Astrocyte of the cerebellum (primary cell): ENCODE measurements around the gene SLC24A4.
"Not testable (repeated sequence)": the region's sequence is repeated elsewhere in the genome, so short reads cannot be mapped to it uniquely, and the experiment has no call there.

Source experiments
- DNase-seq: peaks from one replicate; pipeline ENCODE4 v3.0.0-alpha.2; 2011; ENCODE audit warnings: low read depth
- H3K4me3 ChIP-seq: 2 replicates; pipeline ENCODE4 v1.5.1; 2011; ENCODE audit warnings: mild to moderate bottlenecking, low read depth, low read length, moderate library complexity
- in situ Hi-C: cut with HindIII; loops from 2 replicates; pipeline ENCODE4 v1.10.0; 2017; ENCODE audit warnings: low sequenced_read_pairs
- TF ChIP-seq, protein P1 (sequence below): IDR thresholded peaks from 2 replicates; pipeline ENCODE4 v1.5.1; 2012; ENCODE audit warnings: low read length, low read depth, moderate library complexity, mild to moderate bottlenecking; ENCODE audit errors: missing control alignments

Gene SLC24A4

DNA sequence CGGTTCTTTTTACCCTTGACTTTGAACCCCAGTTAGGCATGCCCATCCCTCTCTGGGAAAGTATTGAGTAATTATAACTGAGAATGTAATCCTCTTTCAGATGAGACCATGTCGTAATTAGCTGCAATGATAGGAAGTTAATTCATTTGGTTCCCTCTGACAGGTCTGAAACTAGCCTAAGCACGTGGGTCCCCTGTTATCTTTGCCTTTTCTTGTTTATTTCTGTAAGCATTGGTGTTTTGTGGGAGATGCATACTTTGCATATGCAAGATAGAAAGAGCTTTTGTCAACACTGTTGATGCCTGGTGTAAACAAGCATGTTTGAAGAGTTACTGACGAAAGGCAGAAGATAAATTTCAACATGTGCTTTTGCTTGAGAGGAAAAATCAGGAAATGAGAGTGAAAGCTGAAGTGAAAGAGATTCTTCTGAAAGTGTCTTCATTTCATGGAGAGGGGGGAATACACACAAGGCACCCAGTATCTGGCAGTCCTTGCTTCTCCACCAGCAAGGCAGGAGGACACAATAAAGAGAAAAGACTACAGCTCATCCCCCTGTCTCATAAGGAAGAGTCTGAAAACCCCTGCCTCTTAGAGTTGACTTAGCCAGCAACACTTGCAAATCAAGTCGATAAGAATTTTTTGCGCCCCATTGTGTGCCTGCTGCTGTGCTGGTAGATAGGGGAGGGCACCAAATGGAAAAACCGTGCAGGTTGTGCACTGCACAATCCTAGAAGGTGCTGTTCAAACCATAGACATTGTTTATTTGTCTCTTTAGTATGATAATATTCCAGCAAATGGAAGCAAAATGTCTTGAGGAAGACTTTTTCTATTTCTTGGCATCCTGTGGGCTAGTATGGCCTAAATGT, 77.8 kb downstream of the SLC24A4 start:
- DNase-seq = no peak
- TF ChIP-seq, protein P1, sequence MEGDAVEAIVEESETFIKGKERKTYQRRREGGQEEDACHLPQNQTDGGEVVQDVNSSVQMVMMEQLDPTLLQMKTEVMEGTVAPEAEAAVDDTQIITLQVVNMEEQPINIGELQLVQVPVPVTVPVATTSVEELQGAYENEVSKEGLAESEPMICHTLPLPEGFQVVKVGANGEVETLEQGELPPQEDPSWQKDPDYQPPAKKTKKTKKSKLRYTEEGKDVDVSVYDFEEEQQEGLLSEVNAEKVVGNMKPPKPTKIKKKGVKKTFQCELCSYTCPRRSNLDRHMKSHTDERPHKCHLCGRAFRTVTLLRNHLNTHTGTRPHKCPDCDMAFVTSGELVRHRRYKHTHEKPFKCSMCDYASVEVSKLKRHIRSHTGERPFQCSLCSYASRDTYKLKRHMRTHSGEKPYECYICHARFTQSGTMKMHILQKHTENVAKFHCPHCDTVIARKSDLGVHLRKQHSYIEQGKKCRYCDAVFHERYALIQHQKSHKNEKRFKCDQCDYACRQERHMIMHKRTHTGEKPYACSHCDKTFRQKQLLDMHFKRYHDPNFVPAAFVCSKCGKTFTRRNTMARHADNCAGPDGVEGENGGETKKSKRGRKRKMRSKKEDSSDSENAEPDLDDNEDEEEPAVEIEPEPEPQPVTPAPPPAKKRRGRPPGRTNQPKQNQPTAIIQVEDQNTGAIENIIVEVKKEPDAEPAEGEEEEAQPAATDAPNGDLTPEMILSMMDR = no peak

DNA sequence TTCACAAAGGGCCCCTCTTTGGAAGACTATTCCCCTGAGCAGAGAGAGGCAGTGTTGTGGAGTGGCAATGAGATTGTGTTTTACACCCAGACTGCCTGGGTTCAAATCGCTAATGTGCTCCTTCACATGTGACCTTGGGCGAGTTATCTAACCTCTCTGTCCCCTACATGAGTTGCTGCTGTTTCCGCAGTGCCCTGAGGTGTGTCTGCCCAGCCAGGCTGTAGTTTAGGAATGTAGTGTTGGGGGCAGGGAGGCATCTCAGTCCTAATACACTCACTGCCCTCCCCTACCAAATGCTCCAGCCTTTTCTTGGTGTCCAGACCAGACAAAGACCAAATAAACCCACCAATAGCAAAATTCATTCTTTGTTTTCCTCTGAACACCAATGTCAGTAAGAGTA, 78.6 kb downstream of the SLC24A4 start:
- in situ Hi-C loops = no loop called here
- H3K4me3 ChIP-seq = no peak overlapping the region
- TF ChIP-seq, protein P1 = no peak
- DNase-seq = no peak

More for the DNA sequence above, 77.8 kb downstream of the SLC24A4 start:
- no peak overlapping the region for H3K4me3 ChIP-seq
- in situ Hi-C loops = no loop called here

DNA sequence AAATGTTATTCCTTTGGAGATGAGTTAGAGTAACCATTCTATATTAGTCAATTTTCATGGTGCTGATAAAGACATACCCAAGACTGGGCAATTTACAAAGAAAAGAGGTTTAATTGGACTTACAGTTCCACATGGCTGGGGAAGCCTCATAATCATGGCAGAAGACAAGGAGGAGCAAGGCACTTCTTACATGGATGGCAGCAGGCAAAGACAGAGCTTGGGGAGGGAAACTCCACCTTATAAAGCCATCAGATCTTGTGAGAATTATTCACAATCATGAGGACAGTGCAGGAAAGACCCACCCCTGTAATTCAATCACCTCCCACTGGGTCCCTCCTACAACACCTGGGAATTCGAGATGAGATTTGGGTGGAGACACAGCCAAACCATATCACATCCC, 79.5 kb downstream of the SLC24A4 start:
- in situ Hi-C loops, DNase-seq, H3K4me3 ChIP-seq: not testable (repeated sequence)

DNA sequence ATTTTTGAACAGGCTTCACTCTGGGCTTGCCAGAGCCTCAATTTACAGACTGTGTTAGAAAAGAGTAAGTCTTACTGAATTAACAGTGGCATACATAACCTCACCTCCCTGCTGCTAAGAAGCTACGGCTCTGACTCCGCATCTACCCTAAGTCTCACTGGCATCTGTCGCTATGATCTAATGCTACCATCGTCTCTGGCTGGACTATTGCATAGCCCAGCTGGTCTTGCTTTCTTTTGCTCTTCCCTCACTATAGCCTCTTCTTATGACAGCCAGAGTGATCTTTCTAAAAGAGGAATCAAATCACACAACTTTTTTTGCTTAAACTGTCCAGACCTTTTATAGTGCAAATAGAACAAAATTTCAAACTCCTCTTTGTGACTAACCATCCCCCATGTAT, 81.1 kb downstream of the SLC24A4 start:
- no peak overlapping the region for H3K4me3 ChIP-seq
- TF ChIP-seq, protein P1 = no peak
- in situ Hi-C loops = no loop called here
- DNase-seq = no peak

DNA sequence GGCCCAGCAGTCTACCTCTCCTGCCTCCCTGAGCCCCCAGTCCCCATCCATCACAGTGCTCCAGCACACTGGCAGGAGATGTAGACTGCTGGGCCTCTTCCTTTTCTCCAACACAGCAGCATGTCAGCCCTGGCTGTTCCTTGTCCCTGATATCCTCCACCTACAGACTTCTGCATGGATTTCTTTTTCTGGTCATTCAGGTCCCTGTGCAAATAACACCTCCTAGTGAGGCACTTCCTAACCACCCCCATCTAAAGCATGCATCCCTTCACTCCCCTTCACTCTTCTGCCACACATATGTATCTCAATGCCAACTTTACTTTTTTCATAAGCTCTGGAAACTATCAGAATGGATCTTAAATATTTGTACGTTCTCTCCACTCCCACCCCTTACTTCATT, 81.5 kb downstream of the SLC24A4 start:
- DNase-seq = no peak
- TF ChIP-seq, protein P1 = no peak
- in situ Hi-C loops = no loop called here
- no peak overlapping the region for H3K4me3 ChIP-seq

DNA sequence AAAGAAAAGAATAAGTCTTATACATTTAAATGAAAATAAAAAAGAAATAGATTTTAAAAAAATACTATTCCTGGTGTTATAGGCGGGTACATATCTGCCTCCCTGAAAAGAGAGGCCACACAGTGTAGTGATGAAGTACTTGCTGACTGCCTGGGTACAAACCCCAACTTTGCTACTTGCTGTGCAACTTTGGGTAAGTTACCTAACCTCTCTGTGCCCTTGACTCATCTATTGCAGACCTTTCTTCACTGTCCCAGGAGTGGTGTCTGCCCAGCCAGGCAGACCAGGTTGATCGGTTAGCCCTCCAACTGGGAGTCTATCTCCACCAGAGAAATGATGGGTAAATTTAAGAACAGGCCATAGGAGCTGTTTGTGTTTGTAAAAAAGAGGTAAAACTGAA, 82.0 kb downstream of the SLC24A4 start:
- TF ChIP-seq, protein P1 = no peak
- no peak for DNase-seq
- in situ Hi-C loops = no loop called here
- H3K4me3 ChIP-seq = no peak overlapping the region

DNA sequence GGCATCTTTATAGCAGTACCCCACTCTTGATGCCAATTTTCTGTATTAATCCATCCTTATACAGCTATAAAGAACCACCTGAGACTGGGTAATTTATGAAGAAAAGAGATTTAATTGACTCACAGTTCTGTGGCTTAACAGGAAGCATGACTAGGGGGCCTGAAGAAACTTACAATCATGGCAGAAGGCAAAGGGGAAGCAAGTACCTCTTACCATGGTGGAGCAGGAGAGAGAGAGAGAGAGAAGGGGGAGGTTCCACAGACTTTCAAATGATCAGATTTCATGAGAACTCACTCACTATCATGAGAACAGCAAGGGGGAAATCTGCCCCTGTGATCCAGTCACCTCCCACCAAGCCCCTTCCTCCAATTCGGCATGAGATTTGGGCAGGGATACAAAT, 84.4 kb downstream of the SLC24A4 start:
- H3K4me3 ChIP-seq = no peak overlapping the region
- no peak for DNase-seq
- TF ChIP-seq, protein P1 = no peak
- in situ Hi-C loops = no loop called here
